ENCODE results near the gene EZR. TPM values are rescaled to one million over a fixed set of nuclear protein-coding genes. Genes with fewer than 3 reads are reported as not detected.

The EZR gene
- total RNA-seq, 1 donor from 2014 or later = 57.0 TPM

DNA sequence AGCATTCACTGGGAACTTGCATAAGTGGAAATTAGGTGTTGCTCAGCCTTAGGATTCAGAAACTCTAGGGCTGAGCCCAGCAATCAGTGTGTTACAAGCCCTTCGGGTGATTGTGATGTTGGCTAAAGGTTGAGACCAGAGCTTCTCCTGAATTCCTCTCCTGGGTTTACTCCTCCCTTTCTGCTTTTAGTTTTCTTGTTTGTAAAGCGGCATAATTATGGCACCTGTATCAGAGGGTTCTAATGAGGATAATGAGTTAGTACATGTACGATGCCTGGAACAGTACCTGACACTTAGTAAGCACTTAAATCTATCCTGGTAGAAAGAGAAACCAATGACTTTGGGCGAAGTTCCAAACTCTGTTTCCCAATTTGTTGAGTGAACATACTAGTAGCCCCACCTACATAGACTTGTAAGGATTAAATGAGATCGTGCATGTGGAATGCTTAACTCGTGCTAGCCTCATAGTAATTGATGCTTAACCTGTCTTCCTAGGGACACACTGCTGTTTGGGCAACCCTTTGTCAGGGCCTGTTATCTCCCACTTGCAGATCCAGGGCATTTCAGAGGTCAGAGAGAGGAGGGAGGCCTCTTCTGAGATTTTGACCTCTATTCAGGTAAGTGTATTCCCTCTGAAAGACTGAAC lies 932 bp upstream of the EZR start:
- ATAC-seq = no peak
- DNase-seq (ENCODE audit: low spot score) = no peak

DNA sequence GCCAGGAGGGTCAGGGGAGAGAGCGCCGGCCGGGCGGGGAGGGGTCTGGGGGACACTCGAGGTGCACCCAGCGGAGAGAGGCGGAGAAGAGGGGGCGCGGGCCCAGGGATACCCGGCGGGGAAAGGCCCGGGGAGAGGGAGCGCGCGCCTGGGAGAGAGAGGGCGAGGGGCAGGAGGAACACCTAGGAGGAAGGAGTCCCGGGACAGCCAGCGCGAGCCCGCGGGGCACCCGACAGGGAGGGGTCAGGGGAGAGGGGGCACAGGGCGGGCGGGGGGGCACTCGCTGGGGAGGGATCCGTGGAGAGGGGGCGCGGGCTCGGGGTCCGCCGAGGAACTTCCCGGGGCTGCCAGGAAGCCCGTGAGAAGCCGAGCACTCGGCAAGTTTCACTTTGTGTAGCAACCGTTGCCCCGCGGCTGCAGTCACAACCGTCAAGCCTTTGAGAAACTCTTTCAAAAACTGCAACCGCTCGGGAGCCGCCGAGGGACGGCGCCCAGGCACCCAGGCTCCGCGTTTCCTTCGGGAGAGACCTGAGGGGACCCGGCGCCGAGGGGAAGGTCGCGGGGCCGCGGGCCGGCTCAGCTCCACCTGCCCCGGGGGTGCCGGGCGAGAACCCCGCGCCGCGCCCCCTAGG lies 471 bp downstream of the EZR start:
- DNase-seq (ENCODE audit: low spot score) (peak; percentile 72), ATAC-seq (peak; percentile 63)

DNA sequence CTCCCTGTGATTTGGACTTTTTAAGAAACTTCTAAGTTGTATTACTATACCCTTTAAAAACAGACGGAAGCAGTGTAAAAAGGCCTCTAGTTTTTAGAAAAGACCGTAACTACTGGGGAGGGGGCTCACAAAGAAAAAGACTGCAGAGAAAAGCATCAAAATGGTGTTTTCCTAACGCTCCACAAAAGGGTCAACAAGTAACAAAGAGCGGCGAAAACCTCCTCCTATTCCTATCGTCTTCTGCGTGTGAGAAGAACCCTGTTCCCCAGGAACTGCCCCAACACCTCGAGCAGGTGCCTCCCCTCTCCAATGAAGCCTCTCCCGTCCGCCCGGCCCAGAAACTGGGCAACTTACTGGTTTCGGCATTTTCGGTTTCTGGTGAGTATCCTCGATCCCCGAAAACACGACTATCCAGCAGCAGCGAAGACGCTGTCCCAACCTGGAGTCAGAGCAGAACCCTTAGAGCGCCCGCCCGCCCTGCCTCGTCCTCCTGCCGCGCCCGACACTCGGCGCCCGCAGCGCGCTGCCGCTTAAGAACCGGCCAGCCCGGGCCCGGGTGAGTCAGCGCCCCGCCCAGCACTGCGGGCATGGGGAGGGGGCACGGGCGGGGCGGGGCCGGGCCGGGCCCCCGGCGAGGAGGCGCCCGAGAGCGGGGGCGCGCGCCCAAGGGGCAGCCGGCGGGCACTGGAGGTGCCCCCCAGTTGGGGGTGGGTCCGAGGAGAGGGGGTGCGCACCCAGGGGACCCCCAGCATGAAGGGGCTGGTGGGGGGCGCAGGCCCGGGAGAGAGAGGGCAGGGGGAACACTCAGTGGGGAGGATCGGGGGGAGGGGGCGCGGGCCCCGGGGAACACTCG lies 1.2 kb downstream of the EZR start:
- ATAC-seq (peak; percentile 79), DNase-seq (ENCODE audit: low spot score) (peak; percentile 83)

DNA sequence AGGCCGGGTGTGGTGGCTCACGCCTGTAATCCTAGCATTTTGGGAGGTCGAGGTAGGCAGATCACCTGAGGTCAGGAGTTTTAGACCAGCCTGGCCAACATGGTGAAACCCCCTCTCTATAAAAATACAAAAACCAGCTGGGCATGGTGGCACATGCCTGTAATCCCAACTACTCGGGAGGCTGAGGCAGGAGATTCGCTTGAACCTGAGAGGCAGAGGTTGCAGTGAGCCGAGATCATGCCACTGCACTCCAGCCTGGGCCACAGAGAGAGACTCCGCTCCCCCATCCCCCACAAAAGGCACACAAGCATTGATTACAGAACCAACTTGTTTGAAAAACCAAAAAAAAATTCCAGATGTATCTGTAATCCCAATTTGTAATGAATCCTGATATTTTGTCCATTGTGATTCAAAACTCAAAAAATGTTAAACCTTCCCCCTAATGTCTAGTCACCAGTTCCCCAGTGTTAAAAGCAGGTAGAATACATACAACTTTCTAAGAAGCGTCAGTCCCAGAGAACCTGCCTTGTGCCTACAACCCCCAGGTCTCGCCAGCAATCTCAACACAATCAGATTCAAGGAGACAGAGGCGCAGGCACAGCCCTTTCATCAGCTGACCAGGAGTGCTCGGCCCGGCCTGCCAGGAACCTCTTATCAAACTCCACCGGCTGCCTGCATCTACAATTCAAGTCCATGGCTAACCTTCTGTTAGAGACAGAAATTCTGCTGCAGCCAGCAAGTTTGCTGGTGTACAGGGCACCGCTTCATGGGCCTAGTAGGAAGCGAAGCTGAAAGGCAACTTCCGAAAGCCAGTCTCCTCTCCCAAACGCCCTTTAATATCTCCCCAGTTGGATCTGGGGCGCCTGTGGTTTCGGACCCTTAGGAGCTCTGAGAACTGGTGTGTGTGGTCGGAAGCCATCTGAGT lies 2.1 kb downstream of the EZR start:
- DNase-seq (ENCODE audit: low spot score) = peak; percentile 82
- peak; percentile 62 for ATAC-seq

DNA sequence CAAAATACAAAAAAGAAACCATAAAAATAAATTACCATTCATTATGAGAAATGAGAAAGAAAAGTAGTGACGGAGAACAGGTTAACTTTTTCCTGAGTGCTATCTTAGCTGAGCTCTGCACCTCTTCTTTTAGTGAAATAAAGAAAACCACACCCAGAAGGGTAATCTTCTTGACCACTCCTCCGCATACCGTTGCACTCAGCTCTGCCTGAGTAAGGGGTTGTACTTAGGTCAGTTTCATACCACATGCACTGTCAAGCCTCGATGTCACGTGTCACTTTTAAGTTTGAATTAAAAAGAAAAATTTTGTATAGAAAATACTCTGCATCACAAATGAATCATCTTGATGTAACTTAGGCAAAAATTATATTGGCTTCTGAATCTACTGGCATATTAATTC lies 2.8 kb downstream of the EZR start:
- no peak for ATAC-seq
- no peak for DNase-seq (ENCODE audit: low spot score)

DNA sequence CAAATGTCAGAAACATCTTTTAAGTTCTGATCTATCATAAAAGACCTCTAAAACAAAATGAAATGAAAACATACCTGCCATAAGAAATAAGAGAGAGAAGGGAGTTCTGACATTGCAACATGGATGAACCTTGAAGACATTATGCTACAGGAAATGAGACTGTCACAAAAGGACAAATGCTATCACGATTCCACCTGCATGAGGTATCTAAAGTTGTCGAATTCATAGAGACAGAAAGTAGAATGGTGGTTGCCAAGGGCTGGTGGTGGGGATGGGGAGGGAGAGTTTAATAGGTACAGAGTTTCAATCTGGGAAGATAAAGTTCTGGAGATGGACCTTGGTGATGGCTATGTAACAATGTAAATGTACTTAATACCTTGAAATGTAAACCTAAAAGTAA lies 3.3 kb downstream of the EZR start:
- ATAC-seq (no peak), DNase-seq (ENCODE audit: low spot score) (no peak)

DNA sequence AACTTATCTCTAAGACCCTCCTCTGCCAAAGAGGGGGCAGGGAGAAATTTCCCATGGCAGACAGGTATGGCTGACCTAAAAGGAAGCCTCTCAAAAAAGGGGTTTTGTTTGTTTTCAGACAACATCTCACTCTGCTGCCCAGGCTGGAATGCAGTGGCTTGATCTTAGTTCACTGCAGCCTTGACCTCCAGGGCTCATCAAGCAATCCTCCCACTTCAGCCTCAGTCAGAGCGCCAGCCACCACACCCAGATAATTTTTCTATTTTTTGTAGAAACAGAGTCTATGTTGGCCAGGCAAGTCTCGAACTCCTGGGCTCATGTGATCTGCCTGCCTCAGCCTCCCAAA lies 3.8 kb downstream of the EZR start:
- ATAC-seq = no peak
- no peak for DNase-seq (ENCODE audit: low spot score)

DNA sequence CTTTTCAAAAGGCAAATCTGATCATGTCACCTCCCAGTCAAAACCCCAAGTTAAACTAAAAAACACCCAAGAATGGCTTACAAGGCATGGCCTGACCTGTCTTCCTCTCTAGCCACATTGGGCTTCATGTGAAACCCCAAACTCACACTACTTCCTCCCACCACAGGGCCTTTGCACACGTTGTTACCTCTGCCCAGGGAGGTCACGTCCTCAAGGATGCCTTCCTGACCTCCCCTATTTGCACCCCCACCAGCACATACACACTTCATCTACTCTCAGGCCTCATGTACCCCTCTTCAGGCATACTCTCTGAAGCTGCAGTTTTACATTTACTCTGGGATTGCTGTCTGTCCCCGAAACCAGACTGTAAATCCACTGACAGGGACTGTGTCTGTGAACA lies 6.1 kb downstream of the EZR start:
- DNase-seq (ENCODE audit: low spot score) = no peak
- ATAC-seq = no peak

DNA sequence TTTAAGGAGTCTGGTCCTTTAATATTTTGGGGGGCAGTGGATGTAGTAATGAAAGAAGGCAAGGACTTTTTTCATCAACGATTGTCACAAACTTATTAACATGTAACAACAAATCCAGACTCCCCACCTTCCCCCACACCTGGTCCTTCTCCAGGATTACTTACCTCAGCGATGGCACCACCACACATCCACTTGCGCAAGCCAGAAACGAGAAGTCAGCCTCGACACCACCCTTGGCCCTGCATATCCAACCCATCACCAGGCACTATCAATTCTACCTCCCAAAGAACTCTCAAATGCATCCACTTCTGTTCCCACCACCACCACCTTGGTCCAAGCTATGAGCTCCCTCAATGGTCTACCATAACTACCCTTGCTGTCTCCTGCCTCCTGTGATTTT lies 6.6 kb downstream of the EZR start:
- DNase-seq (ENCODE audit: low spot score) (no peak), ATAC-seq (peak; percentile 20)

DNA sequence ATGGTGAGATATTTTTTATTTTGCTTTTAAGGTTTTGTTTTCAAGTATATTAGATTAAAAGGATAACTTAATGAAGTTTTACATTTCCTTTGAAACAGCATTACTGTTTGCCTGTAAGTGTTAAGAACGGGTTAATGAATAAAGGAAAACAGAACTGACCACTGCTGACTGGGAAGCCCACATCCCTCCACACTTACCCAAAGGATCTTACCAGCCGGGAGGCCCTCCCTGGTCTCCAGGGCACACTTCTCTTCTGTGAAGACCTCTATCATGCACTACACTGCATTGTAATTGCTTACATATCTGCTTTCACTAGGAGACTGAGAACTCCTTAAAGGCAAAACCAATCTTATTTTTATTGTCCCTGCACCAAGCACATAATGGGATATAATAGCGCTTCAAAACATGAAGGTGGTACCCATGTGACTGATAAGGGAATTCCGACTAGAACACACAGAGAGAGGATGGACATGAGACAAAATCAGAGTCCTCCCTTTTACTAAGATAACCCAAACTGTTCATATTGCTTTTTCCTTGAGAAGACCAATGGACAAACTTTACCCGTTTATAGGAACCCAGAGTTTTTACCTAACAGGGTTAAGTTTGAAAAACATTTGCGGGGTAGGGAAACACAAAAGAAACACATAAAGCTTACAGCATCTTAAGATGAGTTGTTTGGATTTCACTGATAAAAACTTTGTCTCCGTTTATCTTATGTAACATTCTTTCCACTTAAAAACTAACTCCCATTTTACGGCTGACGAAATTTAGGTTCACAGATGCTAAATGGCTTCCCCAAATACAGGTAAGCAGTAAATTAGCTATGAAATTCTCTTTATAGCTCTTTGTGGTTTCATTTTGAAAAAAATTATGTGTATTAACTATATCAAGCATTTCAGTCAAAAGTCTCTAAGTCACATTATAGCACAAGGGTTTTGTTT lies 8.7 kb downstream of the EZR start:
- no peak for ATAC-seq
- no peak for DNase-seq (ENCODE audit: low spot score)

DNA sequence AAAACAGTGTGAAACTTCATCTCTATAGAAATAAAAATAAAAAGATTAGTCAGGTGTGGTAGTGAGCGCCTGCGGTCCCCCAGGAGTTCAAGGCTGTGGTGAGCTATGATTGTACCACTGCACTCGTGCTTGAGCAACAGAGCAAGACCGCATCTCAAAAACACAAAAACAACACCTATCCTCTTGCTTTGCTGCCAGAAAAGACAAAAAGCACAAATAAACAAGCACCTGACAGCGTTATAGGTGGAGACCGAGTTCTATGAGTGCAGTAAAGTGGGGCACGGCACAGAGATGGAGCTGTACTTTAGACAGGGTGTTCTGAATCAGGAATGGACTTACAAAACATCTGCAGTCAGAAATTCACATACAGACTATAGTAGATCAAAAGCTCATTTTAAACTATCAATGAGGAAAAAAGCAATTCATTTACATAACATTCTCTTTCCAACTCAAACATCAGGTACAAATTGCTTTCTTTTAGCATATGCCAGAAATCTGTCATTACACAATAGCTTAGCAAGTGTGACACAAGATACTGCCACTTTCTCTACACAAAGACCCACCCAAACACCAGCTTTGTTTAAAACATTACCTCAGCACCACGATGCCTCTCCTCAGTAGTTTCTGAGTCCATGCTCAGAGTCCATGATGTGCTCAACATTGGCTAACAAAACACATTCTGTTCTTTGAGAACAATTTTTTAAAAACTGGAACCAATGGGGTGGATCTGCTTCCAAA lies 10.1 kb downstream of the EZR start:
- DNase-seq (ENCODE audit: low spot score) = no peak
- ATAC-seq = peak; percentile 71

DNA sequence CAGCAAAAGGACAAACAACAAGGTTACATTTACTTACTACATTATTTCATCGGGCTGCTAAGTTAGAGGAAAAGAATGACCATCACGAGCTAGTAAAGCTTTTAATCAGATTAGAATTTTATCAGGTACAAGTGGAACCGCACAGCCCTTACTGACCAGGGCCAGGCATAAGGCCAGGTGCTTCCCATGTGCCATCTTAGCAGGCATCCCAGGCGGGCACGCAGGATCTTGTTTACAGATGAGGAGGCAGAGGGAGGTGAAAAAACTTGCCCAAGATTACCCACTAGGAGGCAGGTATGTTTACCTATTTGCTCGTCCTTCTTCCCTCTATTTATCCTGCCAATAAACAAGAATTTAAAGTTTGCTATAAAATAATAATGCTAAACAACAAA lies 10.7 kb downstream of the EZR start:
- peak; percentile 27 for ATAC-seq

DNA sequence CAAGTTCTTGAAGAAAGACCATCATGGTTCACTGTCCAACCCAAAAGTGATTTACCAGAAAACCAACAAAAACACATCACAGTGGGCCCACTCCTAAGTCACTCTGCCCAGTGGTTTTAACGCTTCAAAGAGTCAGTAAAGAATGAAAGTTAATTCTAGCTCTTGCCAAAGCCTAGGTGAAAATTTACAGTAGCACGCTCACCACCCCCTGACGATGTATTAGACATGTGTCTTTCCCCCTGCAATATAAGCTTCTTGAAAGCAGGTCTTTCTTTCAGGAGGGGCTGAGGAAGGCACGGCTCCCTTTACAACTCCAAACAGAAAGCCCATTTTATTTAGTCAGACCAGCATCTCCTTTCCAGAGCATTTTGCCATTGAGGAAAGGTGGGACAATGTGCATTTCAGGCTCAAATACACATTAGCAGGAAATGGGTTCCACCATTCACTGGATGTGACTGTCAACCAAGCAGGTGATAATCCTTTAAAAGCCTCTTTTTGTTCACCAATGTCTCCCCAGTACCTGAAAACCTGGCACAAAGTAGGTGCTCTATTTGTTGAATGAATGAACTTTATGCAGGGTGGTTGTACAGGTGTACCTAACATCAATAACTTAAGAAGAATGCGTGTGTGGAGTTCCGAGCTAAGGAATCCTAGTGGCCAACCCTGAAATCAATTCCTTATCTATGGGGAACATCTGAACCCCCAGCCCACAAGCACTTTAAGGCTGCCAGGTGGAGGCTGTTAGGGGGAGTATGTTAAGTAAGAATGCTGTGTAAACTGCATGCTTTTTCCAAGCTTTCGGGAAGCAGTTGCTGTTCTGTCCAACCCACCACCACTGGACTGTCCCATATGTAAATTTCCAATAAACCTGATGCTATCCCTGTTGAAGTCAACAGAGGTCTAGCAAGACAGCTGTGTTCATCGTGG lies 11.4 kb downstream of the EZR start:
- no peak for ATAC-seq
- DNase-seq (ENCODE audit: low spot score) = no peak

More for the DNA sequence above, 10.7 kb downstream of the EZR start:
- DNase-seq (ENCODE audit: low spot score) = no peak

DNA sequence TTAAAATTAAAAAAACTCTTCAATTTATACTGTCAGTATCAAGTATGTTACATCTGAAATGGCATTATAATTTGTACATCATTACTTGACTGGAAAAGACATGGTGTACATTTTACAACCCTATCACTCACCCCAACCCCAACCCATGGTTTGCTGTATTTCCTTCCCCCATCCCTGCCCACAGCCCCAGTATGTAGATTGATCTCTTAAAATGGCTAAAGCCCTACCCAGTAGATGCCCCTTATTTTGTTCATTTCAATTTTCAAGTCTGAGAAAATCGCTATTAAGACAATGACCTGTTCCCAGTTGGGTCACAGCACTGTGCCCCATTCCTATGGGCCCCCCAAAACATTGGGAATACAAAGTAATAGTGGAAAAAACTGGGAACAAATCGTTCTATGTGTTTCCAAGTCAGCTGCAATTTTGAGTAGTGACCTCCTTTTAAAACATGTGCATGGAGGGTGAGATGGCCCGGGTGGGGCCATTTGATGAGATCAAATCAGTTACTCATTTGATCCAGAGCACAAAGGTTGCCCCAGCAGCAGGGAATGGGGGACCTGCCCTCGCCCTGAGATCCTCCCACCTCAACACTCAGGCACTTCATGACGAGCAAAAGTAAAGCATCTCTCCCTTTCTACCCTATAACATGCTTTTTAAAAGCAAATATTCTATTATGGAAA lies 13.3 kb downstream of the EZR start:
- ATAC-seq (no peak), DNase-seq (ENCODE audit: low spot score) (no peak)

DNA sequence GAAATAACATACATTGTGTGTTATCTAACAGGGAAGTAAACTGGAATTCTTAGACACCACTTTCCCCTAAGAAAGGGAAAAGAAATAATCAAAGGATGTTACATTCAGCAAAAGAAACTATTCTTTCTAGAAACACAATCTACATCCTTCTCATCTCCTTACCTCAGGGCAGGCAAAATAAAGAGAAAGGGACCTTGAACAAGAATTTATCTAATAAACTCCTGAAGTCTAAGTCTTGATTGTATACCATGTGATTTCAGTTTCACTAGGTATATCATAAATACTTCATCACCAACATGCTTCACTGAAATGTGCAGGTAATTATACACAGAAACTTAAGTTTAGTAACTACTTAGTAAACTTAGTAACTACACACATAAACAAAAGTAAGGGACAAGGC lies 15.0 kb downstream of the EZR start:
- DNase-seq (ENCODE audit: low spot score) = no peak
- ATAC-seq = no peak

DNA sequence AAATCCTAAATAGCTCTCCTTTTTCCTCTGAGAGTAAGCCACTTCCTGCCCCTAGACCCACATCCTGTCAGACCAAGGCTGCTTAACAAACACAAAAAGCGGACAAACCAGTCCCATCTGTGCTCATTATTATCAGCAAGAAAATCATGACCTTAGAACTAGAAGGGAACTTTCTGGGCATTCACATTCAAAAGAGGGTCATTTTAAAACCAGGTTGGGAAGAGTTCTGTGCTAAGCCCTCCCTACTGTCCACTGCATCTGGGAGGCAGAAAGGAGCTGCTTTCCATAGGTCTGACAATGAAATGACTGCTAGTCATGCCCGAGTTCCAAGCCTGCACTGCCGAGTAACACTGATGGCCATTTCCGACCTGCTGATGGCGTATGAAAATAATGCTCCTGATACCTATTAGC lies 15.4 kb downstream of the EZR start:
- DNase-seq (ENCODE audit: low spot score) = no peak
- ATAC-seq = no peak

DNA sequence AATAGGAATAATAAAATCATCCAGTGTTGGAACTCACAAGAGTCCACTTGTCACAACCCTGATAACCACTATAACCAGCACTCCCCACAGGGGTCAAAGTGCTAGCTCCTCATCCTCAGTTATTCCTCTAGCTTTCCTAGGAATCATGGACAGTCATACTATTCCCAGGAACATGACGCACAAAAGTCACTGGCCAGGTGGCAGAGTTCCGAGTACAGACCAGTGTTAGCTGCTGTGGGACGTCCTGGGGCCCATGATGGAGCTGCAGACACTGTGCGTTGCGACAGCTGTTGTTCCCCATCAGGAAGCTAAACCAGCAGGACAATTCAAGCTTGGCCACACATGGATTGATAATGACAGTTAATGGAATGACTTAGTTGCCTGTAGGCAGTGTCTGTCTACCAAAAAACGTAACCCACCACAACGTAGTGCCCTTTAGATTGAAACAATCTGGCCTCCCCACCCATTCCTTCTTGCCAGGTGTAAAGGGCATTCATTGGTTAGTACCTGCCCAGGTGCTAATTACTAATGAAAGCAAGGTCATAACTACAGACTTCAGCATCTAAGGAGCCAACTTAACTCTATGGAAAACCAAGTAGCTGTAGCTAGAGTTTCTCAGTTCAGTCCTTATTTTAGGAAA lies 17.4 kb downstream of the EZR start:
- DNase-seq (ENCODE audit: low spot score) (peak; percentile 83), ATAC-seq (peak; percentile 68)
